NCI-H2081 (cell line): ENCODE measurements around the gene DCTPP1.
"Not testable (repeated sequence)": the region's sequence is repeated elsewhere in the genome, so short reads cannot be mapped to it uniquely, and the experiment has no call there.

Experiments used
- DNase-seq, 2 experiments: peaks; one replicate each; lab custom pipeline; 2025; lab: John Stamatoyannopoulos, UW

The DCTPP1 gene

DNA sequence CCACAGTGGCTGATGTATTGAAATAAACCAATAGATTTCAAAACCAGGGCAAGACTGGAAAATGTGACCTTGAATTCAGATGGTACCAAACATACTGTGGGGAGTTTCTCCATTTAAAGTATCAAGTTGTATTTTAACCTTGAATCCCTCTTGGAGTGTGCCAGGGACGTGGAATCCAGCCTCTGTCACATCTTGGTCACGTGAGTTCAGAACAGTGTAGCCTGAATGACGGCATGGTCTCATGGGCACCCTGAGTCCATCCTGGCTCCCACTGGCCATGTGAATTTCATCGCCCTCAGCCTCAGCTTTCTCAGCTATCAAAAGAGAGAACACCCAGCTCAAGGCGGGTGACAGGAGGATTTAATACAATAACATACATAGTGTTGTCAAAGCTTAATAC, 15.7 kb downstream of the DCTPP1 start:
- DNase-seq: no peak

DNA sequence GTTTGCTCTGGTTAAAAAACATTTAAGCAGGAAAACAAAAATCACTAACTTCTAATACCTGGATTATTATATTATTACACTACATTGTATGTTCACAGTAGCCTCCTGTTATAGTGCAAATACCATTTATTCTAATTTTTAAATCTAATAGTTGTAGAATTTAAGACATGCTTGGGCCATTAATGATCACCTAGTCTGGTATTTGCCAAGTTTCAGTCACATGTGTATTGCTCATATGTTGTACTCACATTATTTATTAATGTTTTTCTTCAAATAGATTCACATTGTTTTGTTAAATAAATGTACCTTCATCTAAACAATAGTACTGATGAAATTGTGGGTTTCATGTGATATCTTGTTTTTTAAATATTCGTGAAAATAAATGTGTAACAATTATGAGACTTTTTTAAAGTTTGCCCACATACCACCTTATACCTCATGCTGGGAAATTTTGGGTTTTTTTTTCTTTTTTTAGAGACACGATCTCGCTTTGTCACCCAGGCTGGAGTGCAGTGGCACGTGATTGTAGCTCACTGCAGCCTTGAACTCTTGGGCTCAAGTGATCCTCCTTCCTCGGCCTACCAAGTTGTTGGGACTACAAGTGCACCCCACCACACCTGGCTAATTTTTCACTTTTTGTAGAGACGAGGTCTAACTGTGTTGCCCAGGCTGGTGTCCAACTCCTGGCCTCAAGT, 16.6 kb downstream of the DCTPP1 start:
- no peak for DNase-seq

GRCh38 chr16:30409125-30410060, 20.4 kb downstream of the DCTPP1 start:
- peak; percentile 74 to 76 for DNase-seq

DNA sequence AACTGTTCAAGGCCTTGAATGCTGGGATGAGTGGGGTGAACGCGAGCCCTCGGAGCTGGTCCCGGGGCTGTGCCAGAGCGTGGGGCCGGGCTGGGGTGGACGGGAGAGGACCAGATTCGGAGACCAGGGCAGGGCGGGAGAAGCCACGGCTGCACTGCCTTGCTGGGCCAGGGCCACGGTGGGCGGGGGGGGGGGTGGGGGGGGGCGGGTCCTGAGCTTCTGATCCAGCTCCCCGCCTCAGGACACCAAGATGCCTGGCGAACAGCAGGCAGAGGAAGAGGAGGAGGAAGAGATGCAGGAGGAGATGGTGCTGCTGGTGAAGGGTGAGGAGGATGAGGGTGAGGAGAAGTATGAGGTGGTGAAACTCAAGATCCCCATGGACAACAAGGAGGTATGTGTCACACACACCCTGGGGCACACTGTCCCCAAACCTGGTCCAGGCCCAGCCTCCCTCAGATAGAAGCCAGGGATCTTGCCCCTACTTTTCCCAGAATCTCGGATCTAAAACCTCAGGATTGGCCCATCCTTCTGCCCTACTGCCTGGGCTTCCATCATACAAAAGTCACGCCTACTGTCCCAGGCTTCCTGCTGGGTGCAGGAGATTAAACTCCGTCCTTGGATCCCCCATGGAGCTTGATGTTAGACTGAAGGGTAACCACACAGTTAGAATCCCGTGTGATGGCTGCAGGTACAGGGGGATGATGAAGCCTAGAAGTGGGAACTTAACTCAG, 21.9 kb downstream of the DCTPP1 start:
- no peak for DNase-seq

GRCh38 chr16:30407102-30407803, 22.6 kb downstream of the DCTPP1 start, which contains the start of gene ZNF771:
ZNF771 (plus strand) TSS chr16:30407606; CDS start chr16:30408054, 448 bp downstream.
- peak; percentile 83 to 87 for DNase-seq

GRCh38 chr16:30406795-30407101, 23.1 kb downstream of the DCTPP1 start:
- no peak for DNase-seq

GRCh38 chr16:30401768-30402425, 27.9 kb downstream of the DCTPP1 start:
- DNase-seq: no peak

- no peak for DNase-seq
These were observed 30.2 kb downstream of the DCTPP1 start for GRCh38 chr16:30399435-30400186.

GRCh38 chr16:30398661-30399434, 31.0 kb downstream of the DCTPP1 start:
- DNase-seq: no peak

DNA sequence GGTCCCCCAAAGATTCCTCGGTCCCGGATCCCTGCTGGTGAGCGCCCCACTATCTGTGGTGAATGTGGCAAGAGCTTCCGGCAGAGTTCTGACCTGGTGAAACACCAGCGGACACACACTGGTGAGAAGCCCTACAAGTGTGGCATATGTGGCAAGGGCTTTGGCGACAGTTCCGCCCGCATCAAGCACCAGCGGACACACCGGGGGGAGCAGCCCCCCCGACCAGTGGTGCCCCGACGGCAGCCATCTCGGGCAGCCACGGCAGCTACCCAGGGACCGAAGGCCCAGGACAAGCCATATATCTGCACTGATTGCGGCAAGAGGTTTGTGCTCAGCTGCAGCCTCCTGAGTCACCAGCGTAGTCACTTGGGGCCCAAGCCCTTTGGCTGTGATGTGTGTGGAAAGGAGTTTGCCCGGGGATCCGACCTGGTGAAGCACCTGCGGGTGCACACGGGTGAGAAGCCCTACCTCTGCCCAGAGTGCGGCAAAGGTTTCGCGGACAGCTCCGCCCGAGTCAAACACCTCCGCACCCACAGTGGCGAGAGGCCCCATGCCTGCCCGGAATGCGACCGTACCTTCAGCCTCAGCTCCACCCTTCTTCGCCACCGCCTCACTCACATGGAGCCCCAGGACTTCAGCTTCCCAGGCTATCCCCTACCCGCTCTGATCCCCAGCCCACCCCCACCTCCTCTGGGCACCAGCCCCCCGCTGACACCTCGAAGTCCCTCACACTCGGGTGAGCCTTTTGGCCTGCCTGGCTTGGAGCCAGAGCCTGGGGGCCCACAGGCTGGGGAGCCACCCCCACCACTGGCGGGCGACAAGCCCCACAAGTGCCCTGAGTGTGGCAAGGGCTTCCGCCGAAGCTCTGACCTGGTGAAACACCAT, 31.8 kb downstream of the DCTPP1 start:
- DNase-seq: no peak

DNA sequence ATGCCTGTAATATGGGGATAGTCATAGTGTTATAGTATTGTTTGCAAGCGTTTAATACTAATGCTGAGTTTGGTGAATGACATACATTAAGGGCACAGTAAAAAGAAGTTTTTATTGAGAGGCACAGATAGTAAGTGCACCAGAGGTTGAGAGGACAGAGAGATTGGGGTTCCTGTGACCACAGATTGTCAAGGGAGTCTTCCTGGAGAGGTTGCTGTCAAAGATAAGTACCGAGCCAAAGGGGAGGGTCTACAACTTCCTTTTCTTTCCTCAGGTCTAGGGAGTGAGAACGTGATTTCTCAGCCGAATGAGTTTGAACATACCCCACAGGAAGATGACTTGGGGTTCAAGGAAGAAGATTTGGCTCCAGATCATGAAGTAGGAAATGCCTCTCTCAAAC, 32.8 kb downstream of the DCTPP1 start:
- no peak for DNase-seq

DNA sequence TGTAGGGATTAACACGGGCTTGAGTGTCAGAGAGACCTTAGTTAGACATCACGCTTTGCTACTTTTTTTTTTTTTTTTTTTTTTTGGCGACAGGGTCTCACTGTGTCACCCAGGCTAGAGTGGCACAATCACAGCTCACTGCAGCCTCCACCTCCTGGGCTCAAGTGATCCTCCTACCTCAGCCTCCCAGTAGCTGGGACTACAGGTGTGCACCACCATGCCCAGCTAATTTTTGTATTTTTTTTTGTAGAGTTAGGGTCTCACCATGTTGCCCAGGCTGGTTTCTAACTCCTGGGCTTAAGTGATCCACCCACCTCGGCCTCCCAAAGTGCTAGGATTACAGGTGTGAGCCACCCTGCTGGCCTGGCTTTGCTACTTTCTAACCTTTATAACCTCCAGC, 33.2 kb downstream of the DCTPP1 start:
- not testable (repeated sequence) for DNase-seq

DNA sequence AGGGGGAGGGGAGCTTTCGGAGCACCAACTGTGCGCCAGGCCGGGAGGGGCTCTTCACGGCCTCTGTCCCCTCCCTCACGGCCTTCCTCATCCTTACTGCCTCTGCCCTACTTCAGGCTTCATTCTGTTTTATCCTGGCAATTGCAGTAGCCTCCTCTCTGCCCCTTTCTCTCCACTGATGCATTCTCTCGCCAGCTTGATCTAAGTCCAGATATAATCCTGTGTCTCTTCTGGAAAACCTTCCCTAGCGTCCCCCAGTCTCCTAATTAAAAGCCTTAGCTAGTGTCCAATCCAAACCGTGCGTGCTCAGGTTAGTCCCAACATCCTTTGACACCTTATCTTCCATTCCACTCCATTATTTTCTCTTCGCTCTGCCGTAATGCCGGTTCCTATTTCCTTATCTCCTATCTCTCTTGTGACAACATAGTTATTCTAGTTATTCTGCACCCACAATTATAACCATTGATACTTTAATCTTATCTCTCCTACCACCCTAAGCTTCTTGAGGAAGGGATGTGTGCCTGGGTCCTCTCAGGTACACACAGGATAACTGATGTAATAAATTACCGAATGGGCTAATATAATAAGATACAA, 33.7 kb downstream of the DCTPP1 start:
- peak; percentile 11 to 20 for DNase-seq

DNA sequence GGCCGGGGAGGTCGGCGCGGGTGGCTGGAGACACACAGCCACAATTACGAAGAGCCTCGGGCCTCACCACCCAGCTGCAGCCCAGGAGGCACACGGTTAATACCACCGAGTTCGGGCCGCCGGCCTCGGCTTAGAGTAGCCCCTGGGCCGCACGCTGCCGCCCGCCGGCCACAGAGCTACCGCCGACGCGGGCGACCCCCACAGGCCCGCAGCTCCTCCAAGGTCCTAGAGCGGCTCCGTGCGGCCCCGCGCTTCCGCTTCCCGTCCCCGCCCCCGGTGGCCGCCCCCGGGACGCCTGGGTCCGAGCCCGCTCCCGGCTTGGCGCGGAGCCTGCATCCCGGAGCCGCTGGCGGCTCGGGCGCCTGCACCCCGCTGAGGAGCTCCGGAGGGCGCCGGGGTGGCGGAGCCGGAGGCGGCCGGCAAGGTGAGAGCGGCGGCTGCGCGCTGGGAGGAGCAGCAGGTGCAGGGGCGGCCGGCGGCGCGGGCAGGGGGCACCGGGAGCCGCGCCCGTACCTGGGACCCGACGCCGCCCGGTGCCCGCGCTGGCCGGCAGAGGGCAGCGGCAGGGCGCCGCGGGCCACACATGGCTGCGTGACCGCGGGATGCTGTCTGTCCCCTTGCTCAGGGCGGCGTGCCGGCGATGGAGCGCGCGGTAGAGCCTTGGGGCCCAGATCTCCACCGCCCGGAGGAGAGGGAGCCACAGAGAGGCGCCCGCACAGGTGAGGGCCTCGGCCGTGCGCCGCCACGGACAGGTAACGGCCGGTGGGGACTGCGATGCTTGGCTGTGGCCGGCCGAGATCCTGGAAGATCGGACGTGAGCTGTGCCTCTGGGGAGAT, 34.5 kb downstream of the DCTPP1 start, which contains the start of gene ZNF48:
Gene ZNF48, plus strand, starts transcription at position 266 of the 837 bp plus-strand sequence. Its CDS starts 375 bp downstream, at position 641.
- peak; percentile 78 to 83 for DNase-seq

GRCh38 chr16:30394592-30395154, 35.2 kb downstream of the DCTPP1 start:
- DNase-seq: no peak

GRCh38 chr16:30383521-30383920, 46.3 kb downstream of the DCTPP1 start:
- DNase-seq: no peak
